Kidney (tissue), 14 donors: Measurements from ENCODE around the gene OGDH. TPM values are rescaled to one million over a fixed set of nuclear protein-coding genes. Genes with fewer than 3 reads are reported as not detected.
A peak's percentile ranks its signal among the peaks of the same experiment; 100 is the strongest.

Source experiments
- DNase-seq, 5 donors: peaks; one replicate each; pipeline ENCODE4 v3.0.0-alpha.2; 2013 to 2020
- FAIRE-seq: peaks from 2 replicates; lab custom pipeline; 2012; peaks lifted over from hg19 to GRCh38; lab: Jason Lieb, UNC
- H3K27ac ChIP-seq, 2 donors: one replicate each; pipeline ENCODE4 v1.7.0; 2013; ENCODE audit warnings: low read depth in 2 of 2, low read length in 2 of 2, inconsistent platforms in 1 of 2
- H3K27me3 ChIP-seq: one replicate; pipeline ENCODE4 v1.7.1; 2013; ENCODE audit warnings: low read length, inconsistent platforms; ENCODE audit not compliant: control insufficient read depth, insufficient read depth
- H3K36me3 ChIP-seq, 3 donors: one replicate each; pipeline versions ENCODE4 v1.7.0 to v1.7.1; 2013; ENCODE audit warnings: low read length in 3 of 3, control low read depth in 1 of 3, inconsistent platforms in 1 of 3; ENCODE audit not compliant: insufficient read depth in 3 of 3, control insufficient read depth in 2 of 3
- H3K4me1 ChIP-seq, 3 donors: one replicate each; pipeline versions ENCODE4 v1.7.0 to v1.7.1; 2013; ENCODE audit warnings: low read length in 3 of 3, inconsistent platforms in 1 of 3, low read depth in 1 of 3; ENCODE audit not compliant: control insufficient read depth in 2 of 3, insufficient read depth in 2 of 3
- H3K4me3 ChIP-seq, 3 donors: one replicate each; pipeline versions ENCODE4 v1.7.0 to v1.8.1; 2013; ENCODE audit warnings: low read length in 3 of 3, control low read depth in 1 of 3, inconsistent platforms in 1 of 3
- H3K9ac ChIP-seq, 3 donors: one replicate each; pipeline versions ENCODE4 v1.7.0 to v1.7.1; 2013; ENCODE audit warnings: low read length in 3 of 3, control low read depth in 1 of 3, inconsistent platforms in 1 of 3
- H3K9me3 ChIP-seq, 3 donors: one replicate each; pipeline versions ENCODE4 v1.7.0 to v1.7.1; 2013; ENCODE audit warnings: low read length in 3 of 3, control low read depth in 1 of 3, inconsistent platforms in 1 of 3; ENCODE audit not compliant: control insufficient read depth in 2 of 3, insufficient read depth in 1 of 3
- intact Hi-C: fragments of 100-400 bp; cut with DNase I; formaldehyde crosslinking; loops from one replicate; pipeline ENCODE4 v1.11.1; 2022
- polyA plus RNA-seq: library from polyadenylated mRNA; stranded (reverse); fragments of 350-450 nt; fragmentation: Illumina TruSeq; extraction: RNeasy Lipid Tissue Mini Kit (QIAGEN cat#74804); gene quantifications from one replicate; pipeline ENCODE4 v1.2.3, GENCODE V29; 2014; ENCODE audit warnings: low read depth, low replicate concordance; ENCODE audit not compliant: insufficient read depth
- total RNA-seq: library from RNA; stranded (reverse); fragmentation: NEBNext Ultra II Directional; extraction: Animal tissue kit (Norgen Biotek cat#: 25700); gene quantifications from one replicate; pipeline ENCODE4 v1.2.1, GENCODE V29; 2021
- TF ChIP-seq, protein P1 (sequence below): IDR thresholded peaks from 3 replicates; pipeline ENCODE4 v1.5.1; 2012; ENCODE audit warnings: mild to moderate bottlenecking, moderate library complexity, borderline replicate concordance; ENCODE audit not compliant: insufficient read depth; ENCODE audit errors: extremely low read depth
- donor health status: control.
- donor health status: control.
- donor health status: control.
- donor health status: control.
- donor health status: control.
- donor health status: DM: yes; HTN: yes; CAD: no.
- donor health status: Normal renal cell carcinoma (clear cell type).

The OGDH gene
- total and polyA plus RNA-seq, 2 donors from 2014 or later, result 108 to 132 TPM

GRCh38 chr7:44629829-44630522 lies 23.5 kb downstream of the OGDH start:
- intact Hi-C loops, result no loop called here
- peaks cover 0 to 57% (median 37%) of the 10 kb centered on the region in 3 donors for H3K4me1 ChIP-seq

DNA sequence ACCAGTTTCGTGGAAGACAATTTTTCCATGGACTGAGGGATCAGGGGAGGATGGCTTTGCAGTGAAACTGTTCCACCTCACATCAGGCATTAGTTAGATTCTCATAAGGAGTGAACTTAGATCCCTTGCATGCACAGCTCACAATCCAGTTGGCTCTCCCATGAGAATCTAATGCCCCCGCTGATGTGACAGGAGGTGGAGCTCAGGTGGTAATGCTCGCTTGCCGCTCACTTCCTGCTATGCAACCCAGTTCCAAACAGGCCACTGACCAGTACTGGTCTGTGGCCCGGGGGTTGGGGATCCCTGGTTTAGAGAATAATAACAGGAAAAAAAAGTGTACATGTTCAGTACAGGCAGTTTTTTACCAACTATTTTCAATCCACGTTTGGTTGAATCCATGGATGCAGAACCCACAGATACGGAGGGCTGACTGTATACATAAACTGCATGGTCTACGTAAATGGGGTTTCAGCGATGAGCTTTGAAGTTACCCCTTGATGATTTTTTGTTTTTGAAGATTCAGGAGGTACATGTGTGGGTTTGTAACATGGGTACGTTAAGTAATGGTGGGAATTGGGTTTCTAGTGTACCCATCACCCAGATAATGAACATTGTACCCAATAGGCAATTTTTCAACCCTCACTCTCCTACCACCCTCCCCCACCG lies 24.5 kb downstream of the OGDH start:
- Histone ChIP-seq H3K27ac (peak overlapping the region; percentile 57 to 78), H3K9ac (no peak overlapping the region), H3K4me1 (peaks cover 0 to 64% (median 43%) of the 10 kb centered on the region in 3 donors), H3K27me3 (no peaks in the 10 kb centered on the region), H3K9me3 (no peaks in the 10 kb centered on the region), H3K4me3 (peak overlapping the region in 1 of 3 donors; percentile 22), H3K36me3 (peaks cover 4 to 16% (median 7%) of the 10 kb centered on the region in 3 donors)
- DNase-seq (no peak), FAIRE-seq (no peak)
- TF ChIP-seq, protein P1, sequence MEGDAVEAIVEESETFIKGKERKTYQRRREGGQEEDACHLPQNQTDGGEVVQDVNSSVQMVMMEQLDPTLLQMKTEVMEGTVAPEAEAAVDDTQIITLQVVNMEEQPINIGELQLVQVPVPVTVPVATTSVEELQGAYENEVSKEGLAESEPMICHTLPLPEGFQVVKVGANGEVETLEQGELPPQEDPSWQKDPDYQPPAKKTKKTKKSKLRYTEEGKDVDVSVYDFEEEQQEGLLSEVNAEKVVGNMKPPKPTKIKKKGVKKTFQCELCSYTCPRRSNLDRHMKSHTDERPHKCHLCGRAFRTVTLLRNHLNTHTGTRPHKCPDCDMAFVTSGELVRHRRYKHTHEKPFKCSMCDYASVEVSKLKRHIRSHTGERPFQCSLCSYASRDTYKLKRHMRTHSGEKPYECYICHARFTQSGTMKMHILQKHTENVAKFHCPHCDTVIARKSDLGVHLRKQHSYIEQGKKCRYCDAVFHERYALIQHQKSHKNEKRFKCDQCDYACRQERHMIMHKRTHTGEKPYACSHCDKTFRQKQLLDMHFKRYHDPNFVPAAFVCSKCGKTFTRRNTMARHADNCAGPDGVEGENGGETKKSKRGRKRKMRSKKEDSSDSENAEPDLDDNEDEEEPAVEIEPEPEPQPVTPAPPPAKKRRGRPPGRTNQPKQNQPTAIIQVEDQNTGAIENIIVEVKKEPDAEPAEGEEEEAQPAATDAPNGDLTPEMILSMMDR, result no peak
- intact Hi-C loops, result no loop called here

More at GRCh38 chr7:44629829-44630522, 23.5 kb downstream of the OGDH start:
- H3K9me3 ChIP-seq, result no peaks in the 10 kb centered on the region
- H3K4me3 ChIP-seq, result peak overlapping the region in 1 of 3 donors; percentile 6
- no peak overlapping the region for H3K9ac ChIP-seq
- TF ChIP-seq, protein P1, result no peak
- H3K27ac ChIP-seq, result peak overlapping the region; percentile 20 to 78
- DNase-seq (no peak), FAIRE-seq (no peak)
- H3K27me3 ChIP-seq, result no peaks in the 10 kb centered on the region
- H3K36me3 ChIP-seq, result peaks cover 6 to 25% (median 7%) of the 10 kb centered on the region in 3 donors

DNA sequence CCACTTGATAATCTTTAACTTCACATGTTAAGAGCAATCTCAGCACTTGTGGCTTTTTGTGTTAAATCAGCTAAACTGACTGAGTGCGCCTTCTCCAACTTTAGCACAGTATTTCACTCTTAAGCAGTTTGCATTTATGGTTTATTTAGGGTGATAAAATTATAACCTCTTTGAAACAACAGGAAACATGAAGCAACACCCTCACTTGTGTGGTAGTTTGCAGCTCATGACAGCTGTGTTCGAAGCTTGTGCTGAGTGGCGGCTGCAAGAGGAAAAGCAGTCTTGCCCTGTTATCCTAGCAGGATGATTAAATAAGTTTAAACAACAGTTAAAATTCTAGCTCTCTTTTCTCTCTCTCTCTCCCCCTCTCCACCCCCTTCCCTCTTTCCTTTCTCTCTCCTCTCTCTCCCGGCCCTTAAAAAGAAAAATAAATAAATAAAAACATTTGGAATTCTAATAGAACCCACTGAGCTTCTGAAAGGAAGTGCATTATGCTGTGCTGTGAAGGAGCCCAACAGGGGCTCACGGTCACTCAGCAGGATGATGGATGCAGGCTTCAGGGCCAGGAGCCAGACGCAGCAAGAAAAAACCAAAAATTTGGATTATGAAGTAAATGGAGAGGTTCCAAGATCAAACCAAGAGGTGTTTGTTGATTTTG lies 25.2 kb downstream of the OGDH start:
- Histone ChIP-seq H3K36me3 (peaks cover 0 to 16% (median 2%) of the 10 kb centered on the region in 3 donors), H3K9ac (peak overlapping the region in 1 of 3 donors; percentile 2), H3K4me1 (peaks cover 0 to 70% (median 47%) of the 10 kb centered on the region in 3 donors), H3K9me3 (no peaks in the 10 kb centered on the region), H3K4me3 (peak overlapping the region in 1 of 3 donors; percentile 22), H3K27ac (peak overlapping the region; percentile 38 to 45), H3K27me3 (no peaks in the 10 kb centered on the region)
- TF ChIP-seq, protein P1, result no peak
- DNase-seq (peak in 1 of 5 donors; percentile 65), FAIRE-seq (no peak)
- intact Hi-C loops, result no loop called here
